HG03460 (cell line): ENCODE data around the gene ADAM21.
"Not testable (repeated sequence)": the region's sequence is repeated elsewhere in the genome, so short reads cannot be mapped to it uniquely, and the experiment has no call there.

Experiments
- ATAC-seq: cut with Tn5 transposase; IDR thresholded peaks from one replicate; pipeline ENCODE4 v1.9.1; 2021; ENCODE audit not compliant: unreplicated experiment

The ADAM21 gene

DNA sequence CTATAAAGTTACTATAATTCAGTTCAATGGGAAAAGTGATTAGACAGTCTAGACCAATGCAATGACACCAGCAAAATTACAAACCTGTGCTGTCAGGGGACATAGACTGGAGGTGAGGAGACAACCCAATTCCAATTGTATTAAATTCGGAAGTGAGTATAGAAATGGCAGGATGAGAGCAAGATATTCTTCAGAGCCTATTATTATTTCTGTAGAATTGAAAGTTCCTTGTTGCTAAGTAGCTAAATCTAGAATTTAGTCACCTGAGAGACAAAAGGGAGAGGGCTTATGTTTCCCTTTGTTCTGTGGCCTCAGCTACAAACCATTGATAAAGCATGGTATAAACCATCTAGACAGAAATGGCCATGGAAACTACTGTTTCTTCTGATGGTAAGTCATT lies at the start of gene ADAM21:
ADAM21 (plus strand) TSS at position 301 of the 400 bp plus-strand sequence. CDS start 5,326 bp downstream, outside the sequence.
- ATAC-seq = no peak

DNA sequence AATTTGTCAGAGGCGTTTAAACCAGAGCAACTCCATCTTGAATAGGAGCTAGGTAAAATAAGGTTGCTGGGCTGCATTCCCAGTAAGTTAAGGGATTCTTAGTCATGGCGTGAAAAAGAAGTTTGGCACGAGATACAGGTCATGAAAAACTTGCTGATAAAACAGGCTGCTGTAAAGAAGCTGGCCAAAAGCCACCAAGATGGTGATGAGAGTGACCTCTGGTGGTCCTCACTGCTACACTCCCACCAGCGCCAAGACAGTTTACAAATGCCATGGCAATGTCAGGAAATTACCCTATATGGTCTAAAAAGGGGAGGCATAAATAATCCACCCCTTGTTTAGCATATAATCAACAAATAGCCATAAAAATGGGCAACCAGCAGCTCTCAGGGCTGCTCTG lies 48.6 kb upstream of the ADAM21 start:
- ATAC-seq = not testable (repeated sequence)

DNA sequence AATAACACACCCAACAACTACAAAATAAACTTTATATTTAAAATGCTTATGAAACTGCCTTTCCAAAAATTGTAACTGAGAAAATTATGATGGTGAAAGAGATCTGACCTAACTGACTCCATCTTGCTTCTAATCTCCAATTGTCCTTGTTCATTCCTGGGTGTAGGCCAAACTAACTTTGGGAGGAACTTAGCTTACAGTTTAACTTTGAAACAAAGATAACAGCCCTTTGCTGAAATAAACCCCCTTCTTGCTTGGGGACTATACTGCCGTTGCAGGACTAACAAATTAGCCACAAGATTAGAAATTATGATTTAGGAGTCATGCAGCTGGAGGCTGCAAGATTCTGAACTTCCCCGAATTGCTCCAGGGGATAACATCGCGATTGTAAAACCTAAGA lies 45.8 kb upstream of the ADAM21 start:
- ATAC-seq = not testable (repeated sequence)

DNA sequence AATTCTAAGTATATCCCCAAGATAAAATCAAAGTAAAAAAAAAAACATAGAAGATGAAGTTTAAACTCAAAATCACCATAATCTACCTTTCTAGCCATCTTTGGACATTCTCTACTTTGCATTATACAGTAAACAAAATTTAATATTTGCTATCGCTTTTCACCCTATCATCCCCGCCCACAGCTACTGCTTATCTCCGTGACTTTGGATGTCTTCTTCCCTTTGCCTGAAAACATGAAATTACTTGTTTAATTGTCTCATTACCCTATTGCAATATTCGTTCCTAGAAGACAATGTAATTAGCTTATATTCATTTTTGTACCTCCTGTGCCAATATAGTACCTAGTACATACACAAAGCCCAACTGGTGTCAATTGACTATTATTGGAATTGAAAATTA lies 44.4 kb upstream of the ADAM21 start:
- ATAC-seq = no peak

DNA sequence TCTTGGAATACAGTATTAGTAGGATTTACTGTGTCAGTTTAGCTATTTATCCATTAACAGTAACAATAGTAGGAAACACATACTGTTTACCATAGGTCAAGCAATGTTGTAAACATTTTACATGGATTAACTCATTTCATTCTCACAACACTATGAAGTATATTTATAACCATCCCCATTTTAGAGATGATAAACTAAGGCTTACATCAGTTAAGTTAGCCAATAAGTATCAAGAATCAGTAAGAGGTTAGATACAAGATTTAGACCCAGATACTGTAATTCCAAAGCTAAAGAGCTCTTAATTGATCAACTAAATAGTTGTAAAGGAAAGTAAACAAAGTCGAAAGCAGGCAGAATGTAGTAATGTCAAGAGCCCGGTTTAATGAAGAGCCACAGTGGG lies 36.2 kb upstream of the ADAM21 start:
- ATAC-seq = no peak

DNA sequence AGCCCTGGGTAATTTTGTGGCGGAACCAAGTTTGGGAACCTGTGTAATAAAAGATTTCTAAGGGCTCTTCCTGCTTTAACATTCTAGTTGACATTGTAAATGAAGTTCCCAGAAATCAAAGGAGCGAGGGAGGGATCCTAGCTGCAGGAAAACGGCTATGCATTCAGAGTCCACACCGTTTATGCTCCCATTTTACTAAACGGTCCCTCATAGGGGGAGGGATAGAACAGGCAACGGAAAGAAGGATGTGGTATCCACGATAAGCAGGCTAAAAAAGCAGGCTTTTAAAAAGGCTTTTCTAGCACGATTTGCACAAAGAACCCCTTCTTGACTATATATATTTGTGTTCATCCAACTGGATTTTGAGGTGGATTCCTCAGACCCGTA lies 35.6 kb upstream of the ADAM21 start:
- ATAC-seq = no peak

DNA sequence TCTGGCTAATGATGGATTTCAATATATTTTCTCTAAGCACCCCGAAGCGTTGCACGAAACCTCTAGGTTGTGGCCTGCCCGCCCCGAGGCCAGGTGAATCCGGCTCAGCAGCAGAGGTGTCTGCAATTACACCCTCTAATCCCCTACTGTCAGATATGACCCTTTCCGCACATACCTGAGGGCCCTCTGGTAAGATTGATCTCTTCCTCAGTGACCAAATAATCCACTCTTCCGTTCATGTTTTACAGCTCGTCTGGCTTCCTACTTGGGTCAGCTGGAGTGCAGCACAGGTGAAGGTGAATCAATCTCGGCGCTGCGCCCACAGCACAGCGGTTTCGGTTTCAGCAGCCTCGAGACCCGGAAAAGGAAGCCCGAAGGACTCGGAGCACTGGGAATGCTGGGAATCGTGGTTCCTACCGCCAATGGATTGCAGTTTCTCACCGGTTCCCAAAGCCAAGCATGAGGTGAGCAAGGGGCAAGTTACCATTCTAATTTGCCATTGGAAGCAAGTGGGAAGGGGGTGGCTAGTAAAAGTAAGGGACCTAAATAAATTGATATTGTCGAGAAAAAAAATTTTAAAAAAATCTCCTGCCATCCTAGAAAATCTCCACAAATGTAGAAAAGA lies 35.1 kb upstream of the ADAM21 start, which contains the start of gene SYNJ2BP:
SYNJ2BP (minus strand) TSS at position 366 of the 625 bp plus-strand sequence; CDS start at position 239, 127 bp downstream.
- ATAC-seq = no peak

DNA sequence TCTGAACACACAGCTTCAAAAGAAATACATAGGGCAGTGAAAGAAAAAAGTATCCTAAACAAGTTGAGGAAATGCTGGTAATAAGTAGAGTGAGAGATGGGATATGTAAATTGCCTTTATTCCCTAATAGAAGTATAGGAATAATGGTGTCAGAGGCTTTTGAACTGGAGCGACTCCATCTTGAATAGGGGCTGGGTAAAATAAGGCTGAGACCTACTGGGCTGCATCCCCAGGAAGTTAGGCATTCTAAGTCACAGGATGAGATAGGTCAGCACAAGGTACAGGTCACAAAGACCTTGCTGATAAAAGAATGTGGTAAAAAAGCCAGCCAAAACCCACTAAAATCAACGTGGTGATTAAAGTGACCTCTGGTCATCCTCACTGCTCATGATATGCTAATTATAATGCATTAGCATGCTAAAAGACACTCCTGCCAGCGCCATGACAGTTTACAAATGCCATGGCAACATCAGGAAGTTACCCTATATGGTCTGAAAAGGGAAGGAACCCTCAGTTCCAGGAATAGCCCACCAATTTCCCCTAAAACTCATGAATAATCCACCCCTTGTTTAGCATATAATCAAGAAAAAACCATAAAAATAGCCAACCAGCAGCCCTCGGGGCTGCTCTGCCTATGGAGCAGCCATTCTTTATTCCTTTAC lies 32.6 kb upstream of the ADAM21 start:
- ATAC-seq = not testable (repeated sequence)

DNA sequence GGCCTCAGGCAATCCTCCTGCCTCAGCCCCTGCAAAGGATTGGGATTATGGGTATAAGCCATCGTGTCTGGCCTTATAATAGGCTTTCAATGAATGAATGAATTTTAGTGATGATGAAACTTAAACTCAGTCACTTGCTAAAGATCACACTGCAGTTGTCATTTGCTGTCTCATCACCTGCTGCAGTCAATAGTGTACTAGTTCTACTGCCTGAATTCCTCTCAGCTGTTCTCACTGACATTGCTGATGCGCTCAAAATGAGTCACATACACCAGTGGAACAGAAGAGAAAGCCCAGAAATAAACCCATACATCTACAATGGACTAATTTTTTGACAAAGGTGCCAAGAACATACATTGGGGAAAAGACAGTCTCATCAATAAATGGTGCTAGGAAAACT lies 29.4 kb upstream of the ADAM21 start:
- ATAC-seq = no peak

DNA sequence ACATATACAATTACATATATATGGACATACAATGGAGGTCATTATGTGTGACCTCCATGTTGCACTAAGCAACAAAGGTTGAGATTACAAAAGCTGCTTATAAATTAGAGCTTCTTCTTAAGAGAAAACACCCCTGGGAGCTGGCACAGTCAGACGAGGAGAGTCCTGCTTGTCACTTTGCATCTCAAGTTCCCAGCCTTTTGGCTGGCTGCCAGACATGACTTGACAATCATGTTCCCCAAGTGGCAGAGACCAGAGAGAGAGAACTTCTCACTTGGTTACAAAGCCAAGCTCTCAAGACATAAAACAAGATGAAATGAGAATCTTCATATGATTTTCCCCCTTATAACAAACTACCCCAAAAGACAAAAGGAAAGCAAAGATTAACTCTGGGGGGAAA lies 26.6 kb upstream of the ADAM21 start:
- ATAC-seq = no peak

DNA sequence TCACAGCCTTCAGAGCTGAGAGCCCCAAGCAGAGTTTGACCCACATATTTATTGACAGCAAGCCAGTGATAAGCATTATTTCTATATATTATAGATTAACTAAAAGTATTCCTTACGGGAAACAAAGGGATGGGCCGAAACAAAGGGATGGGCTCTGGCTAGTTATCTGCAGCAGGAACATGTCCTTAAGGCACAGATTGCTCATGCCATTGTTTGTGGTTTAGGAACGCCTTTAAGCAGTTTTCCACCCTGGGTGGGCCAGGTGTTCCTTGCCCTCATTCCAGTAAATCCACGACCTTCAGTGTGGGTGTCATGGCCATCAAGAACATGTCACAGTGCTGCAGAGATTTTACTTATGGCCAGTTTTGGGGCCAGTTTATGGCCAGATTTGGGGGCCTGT lies 25.4 kb upstream of the ADAM21 start:
- not testable (repeated sequence) for ATAC-seq

DNA sequence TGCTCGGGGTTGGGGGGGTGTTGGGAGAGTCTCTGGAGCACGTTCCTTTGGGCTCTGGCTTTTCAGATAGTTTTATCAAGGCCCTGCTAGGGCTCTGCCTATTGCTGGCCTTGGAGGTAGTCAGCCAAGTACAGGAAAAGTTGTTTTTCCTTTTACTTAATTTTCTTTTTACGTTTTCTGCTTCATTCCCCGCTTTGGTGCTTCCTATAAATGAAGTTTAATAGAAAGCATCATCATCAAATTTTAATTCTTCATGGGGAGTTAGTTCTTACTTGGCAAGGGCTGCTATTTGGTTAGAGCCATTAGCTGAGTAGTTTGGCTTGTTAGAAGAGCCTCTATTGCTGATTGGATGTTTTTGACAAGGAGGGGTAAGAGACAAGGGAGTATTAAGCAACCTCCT lies 15.1 kb upstream of the ADAM21 start:
- ATAC-seq = no peak

DNA sequence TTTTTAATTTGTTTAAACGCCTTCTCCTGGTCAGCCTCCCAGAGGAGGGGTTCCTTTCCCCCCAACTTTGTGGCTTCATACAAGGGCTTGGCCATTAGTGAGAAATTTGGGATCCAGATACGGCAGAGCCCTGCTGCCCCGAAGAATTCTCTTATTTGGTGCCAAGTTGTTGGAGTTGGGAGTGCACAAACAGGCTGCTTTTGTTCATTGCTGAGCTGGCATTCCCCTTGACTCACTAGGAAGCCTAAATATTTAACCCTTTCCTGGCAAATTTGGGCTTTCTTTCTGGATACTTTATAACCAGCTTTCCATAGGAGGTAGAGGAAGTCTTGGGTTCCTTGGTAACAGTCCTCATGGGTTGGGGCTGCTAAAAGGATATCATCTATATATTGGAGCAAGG lies 10.3 kb upstream of the ADAM21 start:
- ATAC-seq = no peak

DNA sequence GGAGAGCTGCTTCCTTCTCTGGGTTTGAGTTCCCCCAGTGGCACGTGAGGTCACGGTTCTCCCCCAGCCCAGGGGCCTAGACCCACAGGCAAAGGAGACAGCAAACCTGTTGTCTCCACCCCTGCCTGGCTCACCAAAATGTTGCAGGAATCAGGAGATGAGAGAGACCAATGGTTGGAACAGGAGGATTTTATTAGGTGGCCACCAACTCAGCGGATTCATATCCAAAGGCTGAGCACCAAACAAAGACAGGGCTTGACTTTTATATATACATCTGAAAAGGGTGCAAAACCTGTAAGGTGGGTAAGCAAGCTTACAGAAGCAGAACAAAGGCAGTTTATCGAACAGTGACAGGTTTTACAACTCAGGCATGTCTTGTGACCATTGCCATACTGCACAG lies 9.2 kb upstream of the ADAM21 start:
- no peak for ATAC-seq

DNA sequence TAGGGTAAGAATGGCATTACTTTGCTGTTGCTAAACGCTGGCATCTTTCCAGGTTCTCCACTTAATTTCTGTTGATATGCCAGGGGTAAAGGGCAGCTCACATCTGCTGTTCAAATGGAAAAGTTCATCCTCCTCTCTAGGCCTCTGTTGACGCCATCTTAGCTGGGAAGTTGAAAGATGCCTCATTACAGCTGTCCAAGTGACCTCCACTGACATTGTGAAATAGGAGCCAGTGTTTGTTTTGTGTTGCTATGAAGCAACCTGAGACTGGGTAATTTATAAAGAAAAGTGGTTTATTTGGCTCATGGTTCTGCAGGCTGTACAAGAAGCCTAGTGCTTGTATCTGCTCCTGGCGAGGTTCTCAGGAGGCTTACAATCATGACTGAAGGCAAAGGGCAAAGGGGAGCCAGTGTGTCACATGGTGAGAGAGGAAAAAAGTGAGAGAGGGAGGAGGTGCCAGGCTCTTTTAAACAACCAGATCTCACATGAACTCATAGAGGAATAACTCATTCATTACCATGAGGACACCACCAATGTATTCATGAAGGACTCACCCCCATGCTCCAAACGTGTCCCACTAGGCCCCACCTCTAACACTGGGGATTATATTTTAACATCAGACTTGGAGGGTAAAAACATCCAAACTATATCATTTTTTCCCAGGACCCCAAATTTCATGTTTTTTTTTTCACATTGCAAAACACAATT lies 3.2 kb upstream of the ADAM21 start:
- no peak for ATAC-seq

DNA sequence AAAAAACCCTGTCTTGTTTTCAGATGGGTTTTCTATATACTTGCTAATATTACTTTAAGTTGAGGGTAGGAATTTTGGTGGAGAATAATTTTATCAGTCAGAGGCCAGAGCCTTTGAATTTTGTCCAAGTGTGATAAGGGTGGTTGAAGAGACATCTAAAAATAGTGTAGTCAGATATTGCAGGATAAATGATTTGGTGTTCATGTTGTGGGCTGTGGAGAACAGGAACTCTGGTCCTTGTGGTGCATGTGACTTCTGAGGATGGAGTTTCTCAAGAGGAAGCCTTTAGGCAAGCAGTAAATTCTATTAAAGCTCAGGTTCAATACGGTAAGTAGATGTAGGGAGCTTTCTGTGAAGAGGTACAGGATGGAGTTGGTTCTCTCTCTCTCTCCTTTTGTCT lies 2.8 kb downstream of the ADAM21 start:
- no peak for ATAC-seq

DNA sequence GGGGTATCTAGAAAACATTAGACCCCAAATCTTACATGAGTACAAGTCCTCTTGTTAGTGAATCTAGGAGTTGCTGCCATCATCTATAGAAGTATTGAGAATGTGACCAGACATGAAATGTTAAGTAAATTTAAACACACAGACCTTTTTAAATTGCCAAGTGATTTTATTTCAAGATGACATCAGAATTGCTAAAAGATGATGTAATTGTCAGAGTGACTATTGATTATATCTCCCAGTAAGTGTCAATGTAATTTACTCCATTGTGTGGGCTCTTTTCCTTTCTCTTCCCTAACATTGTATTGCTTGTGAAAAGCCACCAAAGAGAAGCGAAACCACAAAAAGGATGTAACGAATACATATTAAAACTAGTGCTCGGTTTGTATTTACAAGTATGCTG lies 16.8 kb downstream of the ADAM21 start:
- ATAC-seq = no peak

DNA sequence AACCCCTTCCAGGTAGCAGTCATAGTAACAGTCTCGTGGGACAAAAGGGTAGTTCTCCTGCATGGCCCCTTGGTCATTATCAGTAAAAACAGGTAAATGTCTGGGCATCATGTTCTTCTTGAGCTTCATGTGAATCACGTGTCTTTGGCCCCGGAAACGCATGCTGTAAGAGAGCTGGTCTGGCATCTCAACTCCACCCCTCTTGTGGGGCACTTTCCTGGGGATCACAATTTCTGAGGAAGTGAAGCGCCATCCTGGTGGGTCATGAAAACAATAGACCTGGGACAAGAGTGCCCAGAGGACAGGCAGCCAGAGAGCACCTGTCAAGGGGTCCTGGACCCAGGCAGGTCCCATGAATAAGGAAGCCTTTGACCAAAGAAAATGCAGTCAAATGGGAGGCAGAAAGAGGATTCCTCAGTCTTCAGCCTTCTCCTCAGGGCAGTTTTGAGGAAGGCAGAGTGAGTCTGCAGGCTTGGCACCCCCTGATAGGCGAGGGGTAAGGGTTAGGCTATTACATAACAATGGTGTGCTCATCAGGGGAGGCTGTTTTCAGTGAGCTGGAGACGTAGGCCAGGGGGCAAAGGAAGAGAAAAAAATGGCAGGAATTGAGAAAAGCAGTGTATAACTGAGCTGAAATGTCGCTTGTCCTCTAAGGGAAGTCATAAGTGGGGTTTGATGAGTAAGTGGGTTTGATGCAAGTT lies 19.0 kb downstream of the ADAM21 start:
- not testable (repeated sequence) for ATAC-seq

DNA sequence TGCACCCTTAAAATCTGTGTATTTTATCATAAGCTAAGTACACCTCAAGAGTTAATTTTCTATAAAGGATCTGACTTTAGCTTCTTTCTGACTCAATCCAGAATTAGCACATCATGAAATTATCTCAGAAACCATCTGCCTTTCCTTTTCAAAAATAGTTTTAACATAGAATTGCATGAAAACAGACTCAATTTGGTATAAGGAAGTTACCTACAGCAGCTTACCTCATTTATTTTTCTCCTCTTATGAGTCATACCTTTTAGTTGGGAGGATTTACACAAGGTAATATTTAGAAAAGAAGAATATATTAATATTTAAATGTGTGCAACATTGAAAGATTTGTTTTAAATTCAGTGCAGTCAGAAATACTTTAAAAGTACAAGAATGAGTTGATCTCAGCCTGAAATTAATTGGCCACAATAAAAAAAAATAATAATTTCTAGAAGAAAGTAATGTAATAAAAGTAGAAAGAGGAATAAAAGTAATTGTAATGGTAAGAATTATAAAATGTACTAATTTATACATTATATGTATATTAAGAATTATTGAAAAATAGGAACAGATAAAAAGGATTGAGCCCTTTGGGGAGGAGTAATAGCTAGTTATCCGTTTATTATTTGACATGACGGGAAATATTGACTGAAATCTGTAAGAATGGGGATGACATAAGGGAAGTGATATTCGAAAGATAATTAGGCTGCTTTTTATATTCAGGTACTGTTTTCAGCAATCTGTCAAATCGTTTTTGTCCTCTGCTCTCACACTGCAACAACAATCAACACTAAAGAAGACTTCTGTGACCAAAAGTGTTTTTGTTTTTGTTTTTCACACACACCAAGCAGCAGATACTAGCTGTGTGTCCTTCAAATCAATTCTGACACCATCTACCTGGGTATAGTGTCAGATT lies 20.5 kb downstream of the ADAM21 start:
- ATAC-seq = no peak

DNA sequence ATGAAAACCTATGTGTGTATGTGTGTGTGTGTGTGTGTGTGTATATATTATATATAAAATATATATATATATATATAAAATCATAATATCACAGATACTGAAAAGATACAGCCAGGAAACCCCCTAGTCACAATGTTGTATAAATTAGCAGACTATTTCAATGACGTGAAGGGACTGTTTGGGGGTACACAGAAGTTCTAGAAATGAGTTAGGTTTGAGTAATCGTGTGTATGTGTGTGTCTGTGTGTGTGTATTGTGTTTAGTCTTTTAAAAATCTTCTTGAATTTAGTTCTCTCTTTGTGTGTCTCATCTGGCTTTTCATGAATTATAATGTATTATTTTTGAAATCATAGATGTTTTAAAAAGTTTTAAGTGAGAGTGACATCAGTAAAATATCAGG lies 21.9 kb downstream of the ADAM21 start:
- no peak for ATAC-seq

DNA sequence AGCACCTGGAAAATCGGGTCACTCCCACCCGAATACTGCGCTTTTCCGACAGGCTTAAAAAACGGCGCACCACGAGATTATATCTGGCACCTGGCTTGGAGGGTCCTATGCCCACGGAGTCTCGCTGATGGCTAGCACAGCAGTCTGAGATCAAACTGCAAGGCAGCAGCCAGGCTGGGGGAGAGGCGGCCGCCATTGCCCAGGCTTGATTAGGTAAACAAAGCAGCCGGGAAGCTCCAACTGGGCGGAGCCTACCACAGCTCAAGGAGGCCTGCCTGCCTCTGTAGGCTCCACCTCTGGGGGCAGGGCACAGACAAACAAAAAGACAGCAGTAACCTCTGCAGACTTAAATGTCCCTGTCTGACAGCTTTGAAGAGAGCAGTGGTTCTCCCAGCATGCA lies 23.5 kb downstream of the ADAM21 start:
- ATAC-seq = not testable (repeated sequence)
